Mesothelial cell of epicardium (in vitro differentiated cells): ENCODE results near the gene ULK2. TPM values are rescaled to one million over a fixed set of nuclear protein-coding genes. Genes with fewer than 3 reads are reported as not detected.

Source experiments
- DNase-seq, 2 experiments: peaks; one replicate each; pipeline ENCODE4 v3.0.0; 2021; ENCODE audit warnings: low spot score in 2 of 2; ENCODE audit not compliant: unreplicated experiment in 2 of 2
- H3K27ac Mint-ChIP-seq: 2 replicates; pipeline ENCODE4 v1.8.0; 2021; ENCODE audit warnings: mixed read lengths
- H3K27me3 Mint-ChIP-seq: 2 replicates; pipeline ENCODE4 v1.8.0; 2021; ENCODE audit warnings: low read depth, mixed read lengths
- H3K36me3 Mint-ChIP-seq: 2 replicates; pipeline ENCODE4 v1.8.0; 2021; ENCODE audit warnings: mixed read lengths
- H3K4me1 Mint-ChIP-seq: 2 replicates; pipeline ENCODE4 v1.8.0; 2021; ENCODE audit warnings: mixed read lengths
- H3K4me3 Mint-ChIP-seq: 2 replicates; pipeline ENCODE4 v1.8.0; 2021; ENCODE audit warnings: mild to moderate bottlenecking, moderate library complexity, mixed read lengths
- H3K9me3 Mint-ChIP-seq: 2 replicates; pipeline ENCODE4 v1.8.0; 2021; ENCODE audit warnings: mixed read lengths
- total RNA-seq: library from RNA; stranded (reverse); gene quantifications from 3 replicates; pipeline ENCODE4 v1.2.1, GENCODE V29; 2021
- TF ChIP-seq, protein P1 (sequence below): fragments of 200-600 bp; sonication (generic); IDR thresholded peaks from one replicate; pipeline ENCODE4 v1.5.0; 2021; ENCODE audit warnings: antibody characterized with exemption; ENCODE audit not compliant: unreplicated experiment

The ULK2 gene
- total RNA-seq, 1 donor from 2014 or later: 38.7 TPM

DNA sequence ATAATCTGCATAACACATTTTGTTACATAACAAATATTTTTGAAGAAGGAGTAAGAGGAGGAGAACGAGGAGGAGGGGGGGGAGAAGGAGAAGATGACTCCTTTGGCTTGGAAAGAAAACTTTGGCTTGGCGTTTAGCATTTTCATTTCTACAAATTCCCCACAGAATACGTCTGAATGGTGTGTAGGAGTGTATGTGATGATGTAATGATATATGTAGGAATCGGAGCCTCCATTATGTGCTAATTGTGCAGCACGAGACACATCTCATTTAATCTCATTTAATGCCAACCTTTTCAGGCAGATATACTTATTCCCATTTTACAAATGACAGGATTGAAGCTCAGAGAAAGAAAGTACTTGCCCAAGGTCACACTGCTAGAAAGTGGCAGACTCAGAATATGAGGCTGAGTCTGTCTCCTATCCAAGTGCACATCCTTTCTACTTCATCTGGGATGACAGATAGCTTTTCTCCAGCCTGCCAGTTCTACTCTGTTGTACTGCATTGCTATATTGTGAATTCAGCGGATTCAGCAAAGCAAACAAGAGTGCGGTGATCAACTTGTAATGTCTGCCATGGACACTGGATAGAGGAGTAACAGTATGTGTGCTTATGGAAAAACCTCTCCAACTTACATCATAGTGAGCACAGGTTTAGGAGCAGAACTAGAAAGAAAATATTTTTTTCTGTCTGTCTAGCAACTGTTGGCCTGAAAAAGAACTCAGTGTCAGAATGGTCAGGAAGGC, 140.9 kb downstream of the ULK2 start:
- no peak overlapping the region for H3K27ac Mint-ChIP-seq
- H3K4me3 Mint-ChIP-seq: no peak overlapping the region
- H3K36me3 Mint-ChIP-seq: no peaks in the 10 kb centered on the region
- peaks cover 4% of the 10 kb centered on the region for H3K4me1 Mint-ChIP-seq
- peaks cover 2% of the 10 kb centered on the region for H3K27me3 Mint-ChIP-seq
- H3K9me3 Mint-ChIP-seq: no peaks in the 10 kb centered on the region
- TF ChIP-seq, protein P1, sequence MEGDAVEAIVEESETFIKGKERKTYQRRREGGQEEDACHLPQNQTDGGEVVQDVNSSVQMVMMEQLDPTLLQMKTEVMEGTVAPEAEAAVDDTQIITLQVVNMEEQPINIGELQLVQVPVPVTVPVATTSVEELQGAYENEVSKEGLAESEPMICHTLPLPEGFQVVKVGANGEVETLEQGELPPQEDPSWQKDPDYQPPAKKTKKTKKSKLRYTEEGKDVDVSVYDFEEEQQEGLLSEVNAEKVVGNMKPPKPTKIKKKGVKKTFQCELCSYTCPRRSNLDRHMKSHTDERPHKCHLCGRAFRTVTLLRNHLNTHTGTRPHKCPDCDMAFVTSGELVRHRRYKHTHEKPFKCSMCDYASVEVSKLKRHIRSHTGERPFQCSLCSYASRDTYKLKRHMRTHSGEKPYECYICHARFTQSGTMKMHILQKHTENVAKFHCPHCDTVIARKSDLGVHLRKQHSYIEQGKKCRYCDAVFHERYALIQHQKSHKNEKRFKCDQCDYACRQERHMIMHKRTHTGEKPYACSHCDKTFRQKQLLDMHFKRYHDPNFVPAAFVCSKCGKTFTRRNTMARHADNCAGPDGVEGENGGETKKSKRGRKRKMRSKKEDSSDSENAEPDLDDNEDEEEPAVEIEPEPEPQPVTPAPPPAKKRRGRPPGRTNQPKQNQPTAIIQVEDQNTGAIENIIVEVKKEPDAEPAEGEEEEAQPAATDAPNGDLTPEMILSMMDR: no peak
- DNase-seq: no peak

DNA sequence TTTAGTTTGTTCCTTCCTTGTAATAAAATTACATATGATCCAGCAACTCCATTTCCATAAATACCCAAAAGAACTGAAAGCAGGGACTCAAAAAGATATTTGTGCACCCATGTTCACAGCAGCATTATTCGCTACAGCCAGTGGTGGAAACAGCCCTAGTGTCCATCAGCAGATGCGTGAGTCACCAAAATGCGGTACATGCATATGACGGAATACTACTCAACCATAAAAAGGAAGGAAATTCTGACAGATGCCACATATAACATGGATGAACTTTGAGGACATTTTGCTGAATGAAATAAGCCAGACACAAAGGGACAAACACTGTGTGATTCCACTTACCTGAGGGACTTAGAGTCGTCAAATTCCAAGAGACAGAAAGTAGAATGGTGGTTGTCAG, 142.2 kb downstream of the ULK2 start:
- DNase-seq: no peak
- no peaks in the 10 kb centered on the region for H3K36me3 Mint-ChIP-seq
- H3K27ac Mint-ChIP-seq: no peak overlapping the region
- no peaks in the 10 kb centered on the region for H3K27me3 Mint-ChIP-seq
- H3K4me1 Mint-ChIP-seq: peaks cover 7% of the 10 kb centered on the region
- no peak overlapping the region for H3K4me3 Mint-ChIP-seq
- H3K9me3 Mint-ChIP-seq: no peaks in the 10 kb centered on the region
- TF ChIP-seq, protein P1: no peak

DNA sequence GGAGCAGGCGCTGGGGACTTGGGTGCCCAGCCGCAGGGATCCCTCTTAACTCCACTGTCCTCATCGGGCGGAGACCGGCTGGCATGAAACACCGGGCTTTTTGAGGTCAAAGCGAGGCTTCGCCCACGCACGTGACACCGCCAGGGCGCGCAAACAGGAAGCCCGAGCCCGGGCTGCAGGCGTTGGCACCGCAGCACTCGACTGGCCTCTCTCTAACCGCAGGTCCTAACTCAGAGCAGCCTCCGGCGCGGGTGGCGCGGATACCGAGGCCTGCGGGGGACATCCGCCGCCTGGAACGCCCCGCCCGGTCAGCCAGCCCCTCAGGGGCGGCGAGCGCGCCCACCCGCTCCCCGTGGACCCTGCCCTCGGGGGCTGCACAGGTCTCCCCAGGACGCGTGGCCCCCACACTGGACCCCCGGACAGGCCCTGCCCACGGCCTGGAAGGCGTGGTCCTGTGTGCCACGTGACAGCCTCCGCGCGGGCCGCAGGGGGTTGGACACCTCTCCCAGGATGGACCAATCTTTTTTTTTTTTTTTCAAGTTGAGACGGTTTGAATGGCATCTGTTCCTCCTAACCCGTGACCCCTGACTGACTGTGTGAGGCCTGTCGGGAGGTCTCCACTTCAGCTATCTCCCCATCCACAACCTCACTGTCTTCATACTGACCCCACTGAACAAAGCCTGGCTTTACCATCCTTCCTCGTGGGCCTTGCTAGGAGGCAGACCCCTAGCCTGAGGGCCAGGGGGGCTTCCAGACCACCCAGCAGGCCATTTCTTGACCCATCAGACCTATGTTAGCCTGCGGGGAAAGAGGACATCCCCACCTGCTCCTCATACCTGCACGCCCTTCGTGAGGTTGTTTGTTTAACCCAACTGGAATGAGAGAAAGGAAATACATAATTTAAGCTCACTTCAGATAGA, 143.0 kb downstream of the ULK2 start:
- no peaks in the 10 kb centered on the region for H3K36me3 Mint-ChIP-seq
- no peak overlapping the region for H3K4me3 Mint-ChIP-seq
- DNase-seq: no peak
- H3K4me1 Mint-ChIP-seq: peaks cover 10% of the 10 kb centered on the region
- no peak overlapping the region for H3K27ac Mint-ChIP-seq
- H3K27me3 Mint-ChIP-seq: no peaks in the 10 kb centered on the region
- no peaks in the 10 kb centered on the region for H3K9me3 Mint-ChIP-seq
- TF ChIP-seq, protein P1: no peak

DNA sequence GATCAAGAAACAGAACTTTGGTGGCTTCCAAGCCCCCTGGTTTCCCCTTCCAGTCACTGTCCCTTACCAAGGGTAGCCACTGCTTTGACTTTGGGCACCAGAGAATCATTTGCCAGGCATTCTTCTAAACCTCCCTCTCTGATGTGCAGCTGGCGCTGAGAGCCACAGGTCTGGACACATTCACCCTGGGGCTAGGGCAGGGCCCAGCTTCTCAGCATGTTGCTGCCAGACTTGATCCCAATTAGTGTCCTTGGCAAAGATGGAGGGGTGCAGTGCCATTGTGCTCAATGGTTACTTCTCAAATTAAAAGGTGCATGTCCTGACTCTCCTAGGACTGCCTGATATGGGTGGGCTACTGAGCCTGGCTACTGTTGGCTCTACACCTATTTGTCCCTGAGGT, 143.8 kb downstream of the ULK2 start:
- TF ChIP-seq, protein P1: no peak
- peaks cover 10% of the 10 kb centered on the region for H3K4me1 Mint-ChIP-seq
- no peak overlapping the region for H3K27ac Mint-ChIP-seq
- H3K9me3 Mint-ChIP-seq: no peaks in the 10 kb centered on the region
- DNase-seq: no peak
- H3K36me3 Mint-ChIP-seq: no peaks in the 10 kb centered on the region
- no peak overlapping the region for H3K4me3 Mint-ChIP-seq
- no peaks in the 10 kb centered on the region for H3K27me3 Mint-ChIP-seq

Other genes with a start within 250 kb of the ULK2 start
- 76.6 to 78.4 TPM (median 77.2 TPM) in 3 replicates for gene ALDH3A2, start 219.2 kb downstream of the ULK2 start, total RNA-seq
- not detected in 3 replicates for gene SLC47A2, start 151.4 kb downstream of the ULK2 start, total RNA-seq
- gene ALDH3A1, start 119.6 kb downstream of the ULK2 start, total RNA-seq: 0.55 to 1.1 TPM (median 0.69 TPM) in 3 replicates
- gene AKAP10, start 109.9 kb upstream of the ULK2 start, total RNA-seq: 39.0 to 40.1 TPM (median 39.6 TPM) in 3 replicates
- 35.6 to 37.7 TPM (median 36.8 TPM) in 3 replicates for gene SPECC1, start 141.4 kb upstream of the ULK2 start, total RNA-seq